Ovary (tissue), 9 donors: ENCODE data around the gene KRT78. TPM values are rescaled to one million over a fixed set of nuclear protein-coding genes. Genes with fewer than 3 reads are reported as not detected.

Source experiments
- DNase-seq, 5 donors: peaks; one replicate each; pipeline ENCODE4 v3.0.0-alpha.2; 2019 to 2020
- H3K27ac ChIP-seq, 2 donors: fragments of 200-600 bp; one replicate each; pipeline versions ENCODE4 v1.5.1 to v1.8.0; 2019 to 2022
- H3K27me3 ChIP-seq: fragments of 200-600 bp; one replicate; pipeline ENCODE4 v1.8.0; 2022
- H3K36me3 ChIP-seq: fragments of 200-600 bp; sonication (generic); one replicate; pipeline ENCODE4 v1.5.1; 2019
- H3K4me1 ChIP-seq: one replicate; pipeline ENCODE4 v1.8.1; 2013; ENCODE audit warnings: mild to moderate bottlenecking, moderate library complexity; ENCODE audit not compliant: insufficient read depth
- H3K4me3 ChIP-seq: fragments of 200-600 bp; sonication (generic); one replicate; pipeline ENCODE4 v1.5.1; 2017
- H3K9me3 ChIP-seq, 2 donors: fragments of 200-600 bp in 1 of 2; sonication (generic) in 1 of 2; one replicate each; pipeline versions ENCODE4 v1.5.1 to v1.8.1; 2013 to 2019; ENCODE audit warnings: mild to moderate bottlenecking in 1 of 2, moderate library complexity in 1 of 2
- CTCF ChIP-seq, 3 donors: fragments of 450-650 bp in 2 of 3; fragments of 200-600 bp in 1 of 3; IDR thresholded peaks; one replicate each; pipeline versions ENCODE4 v1.5.1 to v1.8.0; 2016 to 2022; ENCODE audit warnings: antibody characterized with exemption in 3 of 3, mild to moderate bottlenecking in 1 of 3
- EP300 ChIP-seq: sonication (generic); formaldehyde crosslinking; IDR thresholded peaks from one replicate; pipeline ENCODE4 v1.6.1; 2017; ENCODE audit warnings: antibody characterized with exemption
- POLR2A ChIP-seq: fragments of 450-650 bp; IDR thresholded peaks from one replicate; pipeline ENCODE4 v1.6.1; 2017; ENCODE audit warnings: antibody characterized with exemption, mild to moderate bottlenecking, moderate library complexity
- WGBS, 3 donors: extraction: QIAGEN DNeasy Blood & Tissue Kit in 1 of 3; methylation state at CpG; one replicate each; pipeline versions ENCODE4 v1.1.5 to v1.1.7; 2013 to 2017; 5-methylcytosine and 5-hydroxymethylcytosine counted together
- intact Hi-C, 4 donors: fragments of 100-400 bp; cut with DNase I; formaldehyde crosslinking; loops; one replicate each; pipeline versions ENCODE4 v1.11.0 to v1.15.1; 2022 to 2023
- polyA plus RNA-seq, 2 donors: library from polyadenylated mRNA; stranded (reverse); fragments of 200-250 nt in 1 of 2; fragments of 350-450 nt in 1 of 2; fragmentation: Illumina TruSeq in 1 of 2; extraction: RNeasy Lipid Tissue Mini Kit (QIAGEN cat#74804) in 1 of 2; gene quantifications; one replicate each; pipeline ENCODE4 v1.2.3, GENCODE V29; 2013 to 2014
- total RNA-seq, 7 donors: library from RNA; depleted of rRNA in 2 of 7; stranded (reverse); fragments of >200 nt in 2 of 7; fragmentation: NEBNext Ultra II Directional in 3 of 7; extraction: Animal tissue kit (Norgen Biotek cat#: 25700) in 3 of 7; gene quantifications; one replicate each; pipeline versions ENCODE4 v1.1.0 to v1.2.4, GENCODE V29; 2016 to 2023
- donor health status: DM: no; HTN: no; CAD: no; lungs with moderate emphysema.
- donor health status: DM: no; HTN: no; CAD: no.
- donor health status: Bipolar disorder and iron deficiency.
- donor health status: DM: yes; HTN: yes; CAD: no.
- donor health status: DM: no; HTN: no; CAD: no.
- donor health status: DM: yes; HTN: yes; CAD: no.

Gene KRT78
- total and polyA plus RNA-seq, 9 donors = 0.46 TPM; not detected in 8

- Histone ChIP-seq H3K4me3 (no peak overlapping the region), H3K27ac (no peak overlapping the region), H3K27me3 (no peaks in the 10 kb centered on the region), H3K4me1 (no peaks in the 10 kb centered on the region), H3K9me3 (no peaks in the 10 kb centered on the region), H3K36me3 (no peaks in the 10 kb centered on the region)
- no peak for TF ChIP-seq EP300
- TF ChIP-seq POLR2A = no peak
- no peak for TF ChIP-seq CTCF (IDR thresholded peaks at IDR 0.05)
- no peak for DNase-seq
- intact Hi-C loops = no loop called here
- WGBS, 3 donors = 31 to 36% (median 32%) methylated on average over 7 of the region's 7 CpGs
Observed at GRCh38 chr12:52818887-52819420, 29.8 kb downstream of the KRT78 start.

GRCh38 chr12:52818388-52818787 lies 30.4 kb downstream of the KRT78 start:
- TF ChIP-seq EP300 (no peak), CTCF (IDR thresholded peaks at IDR 0.05) (no peak), POLR2A (no peak)
- no peak for DNase-seq
- no peaks in the 10 kb centered on the region for H3K4me1 ChIP-seq
- WGBS, 3 donors = 24 to 33% (median 30%) methylated on average over 7 of the region's 7 CpGs
- H3K27me3 ChIP-seq = no peaks in the 10 kb centered on the region
- intact Hi-C loops = no loop called here
- H3K9me3 ChIP-seq = no peaks in the 10 kb centered on the region
- no peak overlapping the region for H3K27ac ChIP-seq
- no peak overlapping the region for H3K4me3 ChIP-seq
- H3K36me3 ChIP-seq = no peaks in the 10 kb centered on the region

DNA sequence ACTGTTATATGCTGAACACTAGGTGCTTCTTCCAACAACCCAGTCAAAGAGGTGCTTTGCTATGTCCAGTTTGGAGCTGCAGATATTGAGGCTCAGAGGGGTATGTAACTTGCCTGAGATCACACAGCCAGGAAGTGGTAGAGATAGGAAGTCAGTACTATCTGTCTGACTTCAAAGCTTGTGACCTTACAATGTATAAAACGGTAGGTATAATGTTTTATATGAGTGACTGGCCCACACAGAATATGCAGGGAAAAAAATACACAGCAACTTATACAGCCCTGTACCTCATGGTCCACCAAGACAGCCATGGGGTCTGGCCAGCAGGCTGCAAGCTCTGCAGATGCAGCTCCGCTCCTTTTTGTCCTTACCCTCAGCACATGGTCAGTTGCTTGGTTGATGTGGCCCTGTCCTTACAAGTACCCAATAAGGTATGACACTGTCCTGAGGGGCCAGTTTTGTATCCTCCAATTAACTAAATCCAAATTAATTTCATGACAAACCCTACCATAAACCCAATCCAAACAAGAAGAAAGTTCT lies 31.0 kb downstream of the KRT78 start:
- TF ChIP-seq POLR2A (no peak), CTCF (IDR thresholded peaks at IDR 0.05) (no peak), EP300 (no peak)
- no peak for DNase-seq
- intact Hi-C loops = no loop called here
- Histone ChIP-seq H3K36me3 (no peaks in the 10 kb centered on the region), H3K27me3 (no peaks in the 10 kb centered on the region), H3K4me3 (no peak overlapping the region), H3K9me3 (no peaks in the 10 kb centered on the region), H3K27ac (no peak overlapping the region), H3K4me1 (no peaks in the 10 kb centered on the region)
- 63 to 69% (median 64%) methylated on average over 2 of the region's 2 CpGs for WGBS, 3 donors

DNA sequence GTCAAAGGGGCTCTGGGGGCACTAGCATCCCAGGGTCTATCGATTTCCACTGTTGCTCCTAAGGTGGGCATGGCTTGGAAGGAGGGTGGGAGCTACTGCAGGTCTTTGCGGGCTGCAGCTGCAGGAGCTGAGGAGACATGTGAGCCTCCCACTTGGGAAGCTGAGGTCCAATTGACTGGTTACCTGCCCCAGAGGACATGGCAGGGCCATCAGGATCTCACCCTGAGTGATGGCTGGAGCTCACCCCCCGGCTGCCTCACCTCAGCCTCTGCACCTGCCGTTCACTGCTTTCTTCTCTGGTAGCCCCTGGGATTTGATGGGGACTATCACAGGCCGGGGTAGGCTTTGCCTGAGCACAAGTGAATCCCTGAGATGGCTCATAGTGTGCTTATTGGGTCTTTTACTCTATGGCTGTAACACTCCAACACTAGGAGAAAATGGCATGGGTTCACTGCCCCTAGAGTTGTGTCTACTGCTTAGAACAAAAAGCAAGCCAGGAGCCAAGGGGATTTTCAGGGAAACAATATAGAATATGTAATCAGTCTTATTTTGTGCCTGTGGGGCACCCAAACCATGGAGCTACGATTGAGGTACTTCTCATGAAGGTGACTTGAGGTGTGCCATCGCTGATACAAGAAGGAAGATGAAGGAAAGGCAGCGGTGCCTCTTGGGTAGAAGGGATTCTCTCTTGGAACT lies 31.6 kb downstream of the KRT78 start:
- no peaks in the 10 kb centered on the region for H3K27me3 ChIP-seq
- H3K4me1 ChIP-seq = no peaks in the 10 kb centered on the region
- no peak for DNase-seq
- H3K27ac ChIP-seq = no peak overlapping the region
- TF ChIP-seq CTCF (IDR thresholded peaks at IDR 0.05) = no peak
- TF ChIP-seq EP300 = no peak
- no peak for TF ChIP-seq POLR2A
- 85 to 92% (median 86%) methylated on average over 8 of the region's 8 CpGs for WGBS, 3 donors
- H3K9me3 ChIP-seq = no peaks in the 10 kb centered on the region
- H3K4me3 ChIP-seq = no peak overlapping the region
- intact Hi-C loops = no loop called here
- H3K36me3 ChIP-seq = no peaks in the 10 kb centered on the region
